B cell (primary cell): ENCODE data around the gene CEP68.

Experiments used
- EZH2 ChIP-seq: IDR thresholded peaks from 2 replicates; pipeline ENCODE4 v1.6.1; 2012; ENCODE audit warnings: borderline replicate concordance, low read depth, mild to moderate bottlenecking, moderate library complexity, low read length; ENCODE audit not compliant: insufficient read depth, poor library complexity, severe bottlenecking
- TF ChIP-seq, protein P1 (sequence below): fragments of 200-600 bp; IDR thresholded peaks from one replicate; pipeline ENCODE4 v1.8.0; 2022; ENCODE audit warnings: antibody characterized with exemption, mild to moderate bottlenecking

GRCh38 chr2:65050931-65051330, 5.3 kb upstream of the CEP68 start:
- TF ChIP-seq, protein P1, sequence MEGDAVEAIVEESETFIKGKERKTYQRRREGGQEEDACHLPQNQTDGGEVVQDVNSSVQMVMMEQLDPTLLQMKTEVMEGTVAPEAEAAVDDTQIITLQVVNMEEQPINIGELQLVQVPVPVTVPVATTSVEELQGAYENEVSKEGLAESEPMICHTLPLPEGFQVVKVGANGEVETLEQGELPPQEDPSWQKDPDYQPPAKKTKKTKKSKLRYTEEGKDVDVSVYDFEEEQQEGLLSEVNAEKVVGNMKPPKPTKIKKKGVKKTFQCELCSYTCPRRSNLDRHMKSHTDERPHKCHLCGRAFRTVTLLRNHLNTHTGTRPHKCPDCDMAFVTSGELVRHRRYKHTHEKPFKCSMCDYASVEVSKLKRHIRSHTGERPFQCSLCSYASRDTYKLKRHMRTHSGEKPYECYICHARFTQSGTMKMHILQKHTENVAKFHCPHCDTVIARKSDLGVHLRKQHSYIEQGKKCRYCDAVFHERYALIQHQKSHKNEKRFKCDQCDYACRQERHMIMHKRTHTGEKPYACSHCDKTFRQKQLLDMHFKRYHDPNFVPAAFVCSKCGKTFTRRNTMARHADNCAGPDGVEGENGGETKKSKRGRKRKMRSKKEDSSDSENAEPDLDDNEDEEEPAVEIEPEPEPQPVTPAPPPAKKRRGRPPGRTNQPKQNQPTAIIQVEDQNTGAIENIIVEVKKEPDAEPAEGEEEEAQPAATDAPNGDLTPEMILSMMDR: no peak
- TF ChIP-seq EZH2: no peak
